HL-60 (cell line): ENCODE data around the gene GMDS.

Experiments
- POLR2AphosphoS5 ChIP-seq: IDR thresholded peaks from 2 replicates; pipeline ENCODE4 v1.6.1; 2012; ENCODE audit warnings: low read depth
- SPI1 ChIP-seq: IDR thresholded peaks from 2 replicates; pipeline ENCODE4 v1.6.1; 2012; ENCODE audit warnings: low read depth, mild to moderate bottlenecking, borderline replicate concordance
- TF ChIP-seq, protein P1 (sequence below): IDR thresholded peaks from one replicate; pipeline ENCODE4 v1.5.1; 2011; ENCODE audit warnings: low read length, control low read depth, inconsistent platforms; ENCODE audit not compliant: insufficient read depth
- TF ChIP-seq, protein P2 (sequence below): IDR thresholded peaks from 2 replicates; pipeline ENCODE4 v1.6.1; 2012; ENCODE audit warnings: low read depth; ENCODE audit not compliant: insufficient replicate concordance

DNA sequence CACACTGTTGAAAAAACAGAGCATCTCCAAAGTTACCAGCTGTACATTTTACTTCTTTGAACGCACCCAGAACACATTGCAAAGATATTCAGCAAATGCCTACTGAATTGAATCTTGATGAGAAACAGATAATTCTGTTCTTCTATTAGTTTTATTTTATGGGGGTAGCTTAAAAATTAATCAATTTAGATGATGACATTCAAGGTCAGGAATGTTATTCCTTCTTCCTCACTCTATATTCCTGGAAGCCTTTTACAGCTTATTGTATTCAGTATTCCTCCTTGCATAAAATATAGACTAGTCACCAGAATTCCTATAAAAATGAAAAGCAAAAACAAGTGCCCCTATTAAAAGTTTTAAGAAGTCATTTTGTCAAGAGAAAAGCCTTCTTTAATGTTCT, 21.4 kb upstream of the GMDS start:
- TF ChIP-seq, protein P1, sequence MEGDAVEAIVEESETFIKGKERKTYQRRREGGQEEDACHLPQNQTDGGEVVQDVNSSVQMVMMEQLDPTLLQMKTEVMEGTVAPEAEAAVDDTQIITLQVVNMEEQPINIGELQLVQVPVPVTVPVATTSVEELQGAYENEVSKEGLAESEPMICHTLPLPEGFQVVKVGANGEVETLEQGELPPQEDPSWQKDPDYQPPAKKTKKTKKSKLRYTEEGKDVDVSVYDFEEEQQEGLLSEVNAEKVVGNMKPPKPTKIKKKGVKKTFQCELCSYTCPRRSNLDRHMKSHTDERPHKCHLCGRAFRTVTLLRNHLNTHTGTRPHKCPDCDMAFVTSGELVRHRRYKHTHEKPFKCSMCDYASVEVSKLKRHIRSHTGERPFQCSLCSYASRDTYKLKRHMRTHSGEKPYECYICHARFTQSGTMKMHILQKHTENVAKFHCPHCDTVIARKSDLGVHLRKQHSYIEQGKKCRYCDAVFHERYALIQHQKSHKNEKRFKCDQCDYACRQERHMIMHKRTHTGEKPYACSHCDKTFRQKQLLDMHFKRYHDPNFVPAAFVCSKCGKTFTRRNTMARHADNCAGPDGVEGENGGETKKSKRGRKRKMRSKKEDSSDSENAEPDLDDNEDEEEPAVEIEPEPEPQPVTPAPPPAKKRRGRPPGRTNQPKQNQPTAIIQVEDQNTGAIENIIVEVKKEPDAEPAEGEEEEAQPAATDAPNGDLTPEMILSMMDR: no peak
- no peak for TF ChIP-seq POLR2AphosphoS5
- TF ChIP-seq SPI1: no peak
- TF ChIP-seq, protein P2, sequence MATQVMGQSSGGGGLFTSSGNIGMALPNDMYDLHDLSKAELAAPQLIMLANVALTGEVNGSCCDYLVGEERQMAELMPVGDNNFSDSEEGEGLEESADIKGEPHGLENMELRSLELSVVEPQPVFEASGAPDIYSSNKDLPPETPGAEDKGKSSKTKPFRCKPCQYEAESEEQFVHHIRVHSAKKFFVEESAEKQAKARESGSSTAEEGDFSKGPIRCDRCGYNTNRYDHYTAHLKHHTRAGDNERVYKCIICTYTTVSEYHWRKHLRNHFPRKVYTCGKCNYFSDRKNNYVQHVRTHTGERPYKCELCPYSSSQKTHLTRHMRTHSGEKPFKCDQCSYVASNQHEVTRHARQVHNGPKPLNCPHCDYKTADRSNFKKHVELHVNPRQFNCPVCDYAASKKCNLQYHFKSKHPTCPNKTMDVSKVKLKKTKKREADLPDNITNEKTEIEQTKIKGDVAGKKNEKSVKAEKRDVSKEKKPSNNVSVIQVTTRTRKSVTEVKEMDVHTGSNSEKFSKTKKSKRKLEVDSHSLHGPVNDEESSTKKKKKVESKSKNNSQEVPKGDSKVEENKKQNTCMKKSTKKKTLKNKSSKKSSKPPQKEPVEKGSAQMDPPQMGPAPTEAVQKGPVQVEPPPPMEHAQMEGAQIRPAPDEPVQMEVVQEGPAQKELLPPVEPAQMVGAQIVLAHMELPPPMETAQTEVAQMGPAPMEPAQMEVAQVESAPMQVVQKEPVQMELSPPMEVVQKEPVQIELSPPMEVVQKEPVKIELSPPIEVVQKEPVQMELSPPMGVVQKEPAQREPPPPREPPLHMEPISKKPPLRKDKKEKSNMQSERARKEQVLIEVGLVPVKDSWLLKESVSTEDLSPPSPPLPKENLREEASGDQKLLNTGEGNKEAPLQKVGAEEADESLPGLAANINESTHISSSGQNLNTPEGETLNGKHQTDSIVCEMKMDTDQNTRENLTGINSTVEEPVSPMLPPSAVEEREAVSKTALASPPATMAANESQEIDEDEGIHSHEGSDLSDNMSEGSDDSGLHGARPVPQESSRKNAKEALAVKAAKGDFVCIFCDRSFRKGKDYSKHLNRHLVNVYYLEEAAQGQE: no peak
